Muscle of leg (tissue), 11 donors: ENCODE data around the gene DIP2C. TPM values are rescaled to one million over a fixed set of nuclear protein-coding genes. Genes with fewer than 3 reads are reported as not detected.
"Not testable (repeated sequence)": the region's sequence is repeated elsewhere in the genome, so short reads cannot be mapped to it uniquely, and the experiment has no call there.

ENCODE experiments used
- DNase-seq: peaks from one replicate; pipeline ENCODE4 v3.0.0; 2013
- H3K27ac ChIP-seq: one replicate; pipeline ENCODE4 v1.5.1; 2013; ENCODE audit warnings: mild to moderate bottlenecking, low read length, control low read depth
- H3K27me3 ChIP-seq: one replicate; pipeline ENCODE4 v1.6.1; 2013; ENCODE audit warnings: low read length; ENCODE audit not compliant: control insufficient read depth, insufficient read depth
- H3K36me3 ChIP-seq: one replicate; pipeline ENCODE4 v1.6.1; 2013; ENCODE audit warnings: low read length; ENCODE audit not compliant: control insufficient read depth, insufficient read depth
- H3K4me1 ChIP-seq: one replicate; pipeline ENCODE4 v1.6.1; 2013; ENCODE audit warnings: low read length; ENCODE audit not compliant: control insufficient read depth, insufficient read depth
- H3K4me3 ChIP-seq: one replicate; pipeline ENCODE4 v1.5.1; 2013; ENCODE audit warnings: low read length, control low read depth
- H3K9me3 ChIP-seq: replicated peaks from 2 replicates; pipeline ENCODE4 v1.6.1; 2013; ENCODE audit warnings: low read depth, low read length; ENCODE audit not compliant: control insufficient read depth
- WGBS: methylation state at CpG from one replicate; pipeline ENCODE4 v1.1.5; 2013; ENCODE audit warnings: missing lambda C conversion rate; ENCODE audit not compliant: insufficient coverage; 5-methylcytosine and 5-hydroxymethylcytosine counted together
- polyA plus RNA-seq, 8 donors: library from polyadenylated mRNA; unstranded; fragments of 120-200 nt; gene quantifications; one replicate each; pipeline versions ENCODE4 v1.2.1 to v1.2.3, GENCODE V29; 2013; ENCODE audit warnings: inconsistent platforms in 1 of 8, low replicate concordance in 1 of 8; ENCODE audit not compliant: insufficient read length in 8 of 8, insufficient read depth in 1 of 8
- total RNA-seq: library from RNA; stranded (reverse); fragments of 120-200 nt; gene quantifications from one replicate; pipeline ENCODE4 v1.2.4, GENCODE V29; 2013

The DIP2C gene
- total and polyA plus RNA-seq, 9 donors = 15.1 to 30.8 (median 24.8) TPM

DNA sequence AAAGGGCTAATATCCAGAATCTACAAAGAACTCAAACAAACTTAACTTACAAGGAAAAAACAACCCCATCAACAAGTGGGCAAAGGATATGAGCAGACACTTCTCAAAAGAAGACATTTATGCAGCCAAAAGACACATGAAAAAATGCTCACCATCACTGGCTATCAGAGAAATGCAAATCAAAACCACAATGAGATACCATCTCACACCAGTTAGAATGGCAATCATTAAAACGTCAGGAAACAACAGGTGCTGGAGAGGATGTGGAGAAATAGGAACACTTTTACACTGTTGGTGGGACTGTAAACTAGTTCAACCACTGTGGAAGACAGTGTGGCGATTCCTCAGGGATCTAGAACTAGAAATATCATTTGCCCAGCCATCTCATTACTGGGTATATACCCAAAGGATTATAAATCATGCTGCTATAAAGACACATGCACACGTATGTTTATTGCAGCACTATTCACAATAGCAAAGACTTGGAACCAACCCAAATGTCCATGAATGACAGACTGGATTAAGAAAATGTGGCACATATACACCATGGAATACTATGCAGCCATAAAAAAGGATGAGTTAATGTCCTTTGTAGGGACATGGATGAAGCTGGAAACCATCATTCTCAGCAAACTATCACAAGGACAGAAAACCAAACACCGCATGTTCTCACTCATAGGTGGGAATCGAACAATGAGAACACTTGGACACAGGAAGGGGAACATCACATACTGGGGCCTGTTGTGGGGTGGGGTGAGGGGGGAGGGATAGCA lies 423.5 kb downstream of the DIP2C start:
- DNase-seq, H3K9me3 ChIP-seq, H3K36me3 ChIP-seq, H3K4me3 ChIP-seq, H3K27me3 ChIP-seq, H3K4me1 ChIP-seq, H3K27ac ChIP-seq: not testable (repeated sequence)
- WGBS = no CpG with 5 or more reads among the region's 5 CpGs

- not testable (repeated sequence) for H3K27me3 ChIP-seq, H3K4me3 ChIP-seq, H3K9me3 ChIP-seq, H3K27ac ChIP-seq, DNase-seq, H3K4me1 ChIP-seq, H3K36me3 ChIP-seq
- 100% methylated on average over 2 of the region's 6 CpGs for whole genome bisulfite sequencing
Measured at GRCh38 chr10:265074-265440, 424.4 kb downstream of the DIP2C start.

DNA sequence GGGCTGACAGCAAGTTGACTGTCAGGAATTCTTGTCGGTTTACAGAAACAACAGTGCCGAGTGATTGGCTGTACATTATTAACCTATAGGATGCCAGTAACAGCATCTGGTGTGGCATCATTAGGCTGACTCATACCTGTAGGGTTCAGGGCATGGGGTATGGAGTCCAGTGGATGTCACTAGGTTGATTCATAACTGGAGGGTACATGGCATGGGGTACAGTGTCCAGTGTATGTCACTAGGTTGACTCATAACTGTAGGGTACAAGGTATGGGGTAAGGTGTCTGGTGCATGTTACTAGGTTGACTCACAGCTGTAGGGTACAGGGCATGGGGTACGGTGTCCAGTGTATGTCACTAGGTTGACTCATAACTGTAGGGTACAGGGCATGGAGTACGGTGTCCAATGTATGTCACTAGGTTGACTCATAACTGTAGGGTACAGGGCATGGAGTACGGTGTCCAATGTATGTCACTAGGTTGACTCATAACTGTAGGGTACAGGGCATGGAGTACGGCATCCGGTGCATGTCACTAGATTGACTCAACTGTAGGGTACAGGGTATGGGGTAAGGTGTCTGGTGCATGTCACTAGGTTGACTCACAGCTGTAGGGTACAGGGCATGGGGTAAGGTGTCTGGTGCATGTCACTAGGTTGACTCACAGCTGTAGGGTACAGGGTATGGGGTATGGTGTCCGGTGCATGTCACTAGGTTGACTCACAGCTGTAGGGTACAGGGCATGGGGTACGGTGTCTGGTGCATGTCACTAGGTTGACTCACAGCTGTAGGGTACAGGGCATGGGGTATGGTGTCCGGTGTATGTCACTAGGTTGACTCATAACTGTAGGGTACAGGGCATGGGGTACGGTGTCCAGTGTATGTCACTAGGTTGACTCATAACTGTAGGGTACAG lies 425.1 kb downstream of the DIP2C start:
- 80% methylated on average over 5 of the region's 11 CpGs for WGBS
- DNase-seq, H3K4me3 ChIP-seq, H3K27ac ChIP-seq, H3K27me3 ChIP-seq, H3K4me1 ChIP-seq, H3K36me3 ChIP-seq, H3K9me3 ChIP-seq: not testable (repeated sequence)

DNA sequence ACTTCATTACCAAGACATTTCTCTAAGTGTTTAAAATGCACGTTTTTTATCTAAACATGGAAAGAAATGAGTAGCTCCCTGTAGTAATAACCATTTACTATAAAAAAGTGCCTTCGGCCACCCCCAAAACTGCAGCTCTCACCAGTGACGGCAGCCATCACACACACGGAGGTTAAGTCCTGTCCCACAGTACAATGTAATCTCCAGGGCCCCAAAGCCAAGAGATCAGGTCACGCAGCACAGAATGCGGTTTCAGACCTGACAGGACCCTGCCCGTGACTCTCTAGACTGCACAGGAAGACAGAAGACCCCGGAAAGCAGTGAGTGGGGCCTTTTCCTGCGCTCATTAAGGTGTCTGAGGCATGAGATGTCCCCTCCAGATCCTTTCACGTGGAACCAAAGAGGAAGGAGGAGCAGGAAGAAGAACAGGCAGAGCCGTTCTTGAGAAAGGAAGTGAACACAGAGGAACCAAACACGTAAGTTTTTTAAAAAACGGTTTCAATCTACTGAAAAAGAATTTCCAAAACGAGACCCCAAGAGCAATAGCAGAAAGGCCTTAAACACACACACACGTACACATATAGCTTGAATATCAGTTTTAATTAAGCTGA lies 428.5 kb downstream of the DIP2C start:
- no peak overlapping the region for H3K27ac ChIP-seq
- 77% methylated on average over 10 of the region's 15 CpGs for WGBS
- no peaks in the 10 kb centered on the region for H3K9me3 ChIP-seq
- peaks cover 10% of the 10 kb centered on the region for H3K36me3 ChIP-seq
- H3K27me3 ChIP-seq = no peaks in the 10 kb centered on the region
- H3K4me1 ChIP-seq = no peaks in the 10 kb centered on the region
- DNase-seq = no peak
- no peak overlapping the region for H3K4me3 ChIP-seq

DNA sequence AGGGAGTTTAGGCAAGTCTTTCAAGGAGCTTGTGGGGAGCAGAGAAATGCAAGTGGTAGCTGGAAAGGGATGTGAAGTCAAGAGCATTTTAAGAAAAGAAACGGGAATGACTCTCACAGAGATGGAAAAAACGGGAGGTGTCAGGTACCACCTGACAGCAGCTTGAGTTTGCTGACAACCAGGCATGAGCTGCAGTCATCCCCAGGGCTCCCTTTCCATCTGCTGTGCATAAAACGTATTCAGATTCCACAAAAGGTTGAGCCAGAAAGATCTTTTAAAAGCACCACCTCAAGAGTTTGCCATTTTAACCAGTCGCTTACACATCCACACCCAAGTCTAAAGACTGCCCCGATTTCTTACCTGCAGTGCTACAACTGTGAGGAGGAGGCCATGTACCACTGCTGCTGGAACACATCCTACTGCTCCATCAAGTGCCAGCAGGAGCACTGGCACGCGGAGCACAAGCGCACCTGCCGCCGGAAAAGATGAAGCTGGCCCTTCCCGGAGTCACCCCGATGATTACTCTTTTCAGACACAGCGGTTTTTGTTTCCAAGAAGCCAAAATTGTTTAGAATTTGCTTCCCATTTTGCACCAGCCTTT lies 437.4 kb downstream of the DIP2C start:
- WGBS = 87% methylated on average over 13 of the region's 13 CpGs
- no peaks in the 10 kb centered on the region for H3K27me3 ChIP-seq
- H3K36me3 ChIP-seq = peaks cover 51% of the 10 kb centered on the region

DNA sequence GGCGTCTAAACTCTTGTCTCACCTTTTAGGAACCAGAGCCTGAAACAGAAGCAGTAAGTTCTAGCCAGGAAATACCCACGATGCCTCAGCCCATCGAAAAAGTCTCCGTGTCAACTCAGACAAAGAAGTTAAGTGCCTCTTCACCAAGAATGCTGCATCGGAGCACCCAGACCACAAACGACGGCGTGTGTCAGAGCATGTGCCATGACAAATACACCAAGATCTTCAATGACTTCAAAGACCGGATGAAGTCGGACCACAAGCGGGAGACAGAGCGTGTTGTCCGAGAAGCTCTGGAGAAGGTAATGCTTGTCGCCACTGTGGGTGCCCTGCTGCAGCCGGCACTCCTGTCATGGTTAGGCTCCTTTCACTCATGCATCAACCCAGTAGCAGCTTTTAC lies 441.2 kb downstream of the DIP2C start:
- Histone ChIP-seq H3K4me3 (no peak overlapping the region), H3K4me1 (no peaks in the 10 kb centered on the region), H3K36me3 (peaks cover 49% of the 10 kb centered on the region), H3K27ac (no peak overlapping the region), H3K9me3 (no peaks in the 10 kb centered on the region), H3K27me3 (no peaks in the 10 kb centered on the region)
- 94% methylated on average over 15 of the region's 15 CpGs for WGBS
- DNase-seq = no peak

More for the DNA sequence above, 437.4 kb downstream of the DIP2C start:
- Histone ChIP-seq H3K4me1 (no peaks in the 10 kb centered on the region), H3K9me3 (no peaks in the 10 kb centered on the region), H3K27ac (no peak overlapping the region), H3K4me3 (no peak overlapping the region)
- no peak for DNase-seq

DNA sequence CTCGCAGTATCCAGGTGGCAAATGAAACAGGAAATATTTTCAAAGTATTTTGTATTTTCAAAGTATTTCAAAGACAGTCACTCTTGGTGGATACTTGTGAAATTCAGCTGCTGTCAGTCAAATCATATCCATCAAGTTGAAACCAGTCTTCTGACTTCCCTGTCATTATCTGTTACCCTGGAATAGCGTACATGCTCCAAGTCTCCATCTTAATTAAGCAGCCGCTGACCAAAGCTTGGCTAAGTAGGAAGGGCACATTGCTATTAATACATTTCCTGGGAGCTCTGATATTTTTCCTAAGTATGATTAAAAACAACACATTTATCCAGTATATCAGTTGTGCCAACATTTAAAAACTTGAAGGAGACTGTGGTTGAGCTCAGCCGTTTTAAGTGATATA lies 442.0 kb downstream of the DIP2C start:
- Histone ChIP-seq H3K27me3 (no peaks in the 10 kb centered on the region), H3K4me1 (no peaks in the 10 kb centered on the region), H3K27ac (no peak overlapping the region), H3K4me3 (no peak overlapping the region), H3K36me3 (peaks cover 49% of the 10 kb centered on the region), H3K9me3 (no peaks in the 10 kb centered on the region)
- no CpG with 5 or more reads among the region's 4 CpGs for WGBS
- no peak for DNase-seq

- Histone ChIP-seq H3K9me3 (no peaks in the 10 kb centered on the region), H3K4me3 (no peak overlapping the region), H3K27me3 (no peaks in the 10 kb centered on the region), H3K4me1 (peaks cover 2% of the 10 kb centered on the region), H3K36me3 (peaks cover 40% of the 10 kb centered on the region), H3K27ac (no peak overlapping the region)
- DNase-seq = no peak
- 82% methylated on average over 8 of the region's 9 CpGs for WGBS
Measured at GRCh38 chr10:246431-246830, 443.0 kb downstream of the DIP2C start.

DNA sequence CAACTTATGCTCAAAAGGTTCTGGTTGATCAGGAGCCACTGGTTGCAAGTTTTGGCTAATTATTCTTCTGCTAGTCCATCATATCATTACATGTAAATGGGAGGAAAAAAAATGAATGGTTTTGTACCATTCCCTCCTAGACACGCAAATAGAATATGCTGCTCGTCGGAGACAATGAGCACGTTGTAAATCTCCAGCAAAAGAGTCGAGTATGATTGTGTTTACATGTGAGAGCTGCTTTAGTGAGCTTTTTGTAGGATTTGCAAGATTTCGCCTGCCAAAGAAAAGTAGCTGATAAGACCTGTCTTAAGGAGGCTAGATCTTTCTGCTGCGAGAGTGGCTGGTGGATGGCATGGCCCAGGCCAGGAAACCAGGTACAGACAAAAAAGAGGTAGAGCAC lies 445.2 kb downstream of the DIP2C start:
- Histone ChIP-seq H3K36me3 (peaks cover 28% of the 10 kb centered on the region), H3K4me3 (no peak overlapping the region), H3K27ac (no peak overlapping the region), H3K9me3 (no peaks in the 10 kb centered on the region), H3K4me1 (peaks cover 5% of the 10 kb centered on the region), H3K27me3 (no peaks in the 10 kb centered on the region)
- no peak for DNase-seq
- WGBS = 94% methylated on average over 4 of the region's 7 CpGs
